Measurements from ENCODE around the gene PTPRM. TPM values are rescaled to one million over a fixed set of nuclear protein-coding genes. Genes with fewer than 3 reads are reported as not detected.

The PTPRM gene
- total and polyA plus RNA-seq, 9 donors = 61.7 to 91.5 (median 66.4) TPM

GRCh38 chr18:8403713-8404112 is 836.6 kb downstream of the PTPRM start:
- H3K36me3 ChIP-seq (ENCODE audit: control insufficient read depth, insufficient read depth, low read length) = peaks cover 24% of the 10 kb centered on the region
- no peak overlapping the region for H3K4me3 ChIP-seq (ENCODE audit: low read length)
- H3K9me3 ChIP-seq (replicated peaks; ENCODE audit: control insufficient read depth, low read depth, low read length) = peaks cover 3% of the 10 kb centered on the region
- no peaks in the 10 kb centered on the region for H3K4me1 ChIP-seq (ENCODE audit: control insufficient read depth, insufficient read depth, low read length)
- no peaks in the 10 kb centered on the region for H3K27me3 ChIP-seq (ENCODE audit: control insufficient read depth, insufficient read depth, low read length)
- WGBS (ENCODE audit: insufficient coverage) = no CpG with 5 or more reads among the region's 2 CpGs
- no peak overlapping the region for H3K27ac ChIP-seq (ENCODE audit: low read length)
- no peak for DNase-seq

- Histone ChIP-seq H3K36me3 (ENCODE audit: control insufficient read depth, insufficient read depth, low read length) (peaks cover 21% of the 10 kb centered on the region), H3K27me3 (ENCODE audit: control insufficient read depth, insufficient read depth, low read length) (no peaks in the 10 kb centered on the region), H3K9me3 (replicated peaks; ENCODE audit: control insufficient read depth, low read depth, low read length) (peaks cover 7% of the 10 kb centered on the region), H3K4me1 (ENCODE audit: control insufficient read depth, insufficient read depth, low read length) (no peaks in the 10 kb centered on the region), H3K27ac (ENCODE audit: low read length) (no peak overlapping the region), H3K4me3 (ENCODE audit: low read length) (no peak overlapping the region)
- no CpG with 5 or more reads among the region's 10 CpGs for WGBS (ENCODE audit: insufficient coverage)
- no peak for DNase-seq
Measured at GRCh38 chr18:8406186-8406867, 839.2 kb downstream of the PTPRM start.

- no peak for DNase-seq
- Histone ChIP-seq H3K4me1 (ENCODE audit: control insufficient read depth, insufficient read depth, low read length) (no peaks in the 10 kb centered on the region), H3K4me3 (ENCODE audit: low read length) (no peak overlapping the region), H3K27me3 (ENCODE audit: control insufficient read depth, insufficient read depth, low read length) (no peaks in the 10 kb centered on the region), H3K27ac (ENCODE audit: low read length) (no peak overlapping the region), H3K9me3 (replicated peaks; ENCODE audit: control insufficient read depth, low read depth, low read length) (peaks cover 10% of the 10 kb centered on the region), H3K36me3 (ENCODE audit: control insufficient read depth, insufficient read depth, low read length) (peaks cover 20% of the 10 kb centered on the region)
- WGBS (ENCODE audit: insufficient coverage) = 91% methylated on average over 13 of the region's 15 CpGs
Measured at GRCh38 chr18:8406868-8407250, 839.7 kb downstream of the PTPRM start.

GRCh38 chr18:8409151-8409550 is 842.0 kb downstream of the PTPRM start:
- peaks cover 11% of the 10 kb centered on the region for H3K9me3 ChIP-seq (replicated peaks; ENCODE audit: control insufficient read depth, low read depth, low read length)
- no peak for DNase-seq
- no peak overlapping the region for H3K4me3 ChIP-seq (ENCODE audit: low read length)
- H3K4me1 ChIP-seq (ENCODE audit: control insufficient read depth, insufficient read depth, low read length) = no peaks in the 10 kb centered on the region
- no peak overlapping the region for H3K27ac ChIP-seq (ENCODE audit: low read length)
- no peaks in the 10 kb centered on the region for H3K27me3 ChIP-seq (ENCODE audit: control insufficient read depth, insufficient read depth, low read length)
- peaks cover 14% of the 10 kb centered on the region for H3K36me3 ChIP-seq (ENCODE audit: control insufficient read depth, insufficient read depth, low read length)
- WGBS (ENCODE audit: insufficient coverage) = 100% methylated on average over 3 of the region's 3 CpGs

GRCh38 chr18:8411492-8411891 is 844.4 kb downstream of the PTPRM start:
- Histone ChIP-seq H3K36me3 (ENCODE audit: control insufficient read depth, insufficient read depth, low read length) (peaks cover 10% of the 10 kb centered on the region), H3K4me1 (ENCODE audit: control insufficient read depth, insufficient read depth, low read length) (no peaks in the 10 kb centered on the region), H3K4me3 (ENCODE audit: low read length) (no peak overlapping the region), H3K9me3 (replicated peaks; ENCODE audit: control insufficient read depth, low read depth, low read length) (peaks cover 11% of the 10 kb centered on the region), H3K27ac (ENCODE audit: low read length) (no peak overlapping the region), H3K27me3 (ENCODE audit: control insufficient read depth, insufficient read depth, low read length) (no peaks in the 10 kb centered on the region)
- no peak for DNase-seq

DNA sequence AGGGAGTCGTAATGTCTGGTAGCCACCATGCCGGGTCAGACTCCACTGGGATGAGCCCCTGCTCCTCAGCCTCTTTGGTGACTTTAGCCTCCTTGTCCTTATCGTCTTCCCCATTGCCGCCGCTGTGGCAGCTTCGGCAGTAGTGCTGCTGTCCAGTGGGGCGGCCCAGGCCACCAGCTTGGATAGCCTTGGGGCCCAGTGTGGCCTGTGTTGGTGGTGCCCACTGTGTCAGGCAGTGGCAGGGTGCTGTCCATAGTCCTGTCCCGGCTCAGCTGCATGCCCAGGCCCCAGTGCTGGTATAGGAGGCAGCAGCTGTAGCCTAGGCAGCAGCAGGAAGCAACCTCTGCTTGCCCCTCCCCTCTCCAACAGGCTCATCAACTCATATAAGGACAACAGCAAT is 845.0 kb downstream of the PTPRM start:
- H3K36me3 ChIP-seq (ENCODE audit: control insufficient read depth, insufficient read depth, low read length) = peaks cover 10% of the 10 kb centered on the region
- H3K4me1 ChIP-seq (ENCODE audit: control insufficient read depth, insufficient read depth, low read length) = no peaks in the 10 kb centered on the region
- no peak for DNase-seq
- 94% methylated on average over 7 of the region's 8 CpGs for WGBS (ENCODE audit: insufficient coverage)
- H3K27me3 ChIP-seq (ENCODE audit: control insufficient read depth, insufficient read depth, low read length) = no peaks in the 10 kb centered on the region
- no peak overlapping the region for H3K27ac ChIP-seq (ENCODE audit: low read length)
- H3K4me3 ChIP-seq (ENCODE audit: low read length) = no peak overlapping the region
- H3K9me3 ChIP-seq (replicated peaks; ENCODE audit: control insufficient read depth, low read depth, low read length) = peaks cover 11% of the 10 kb centered on the region

- 71% methylated on average over 1 of the region's 2 CpGs for WGBS (ENCODE audit: insufficient coverage)
- Histone ChIP-seq H3K4me1 (ENCODE audit: control insufficient read depth, insufficient read depth, low read length) (no peaks in the 10 kb centered on the region), H3K36me3 (ENCODE audit: control insufficient read depth, insufficient read depth, low read length) (peaks cover 2% of the 10 kb centered on the region), H3K4me3 (ENCODE audit: low read length) (no peak overlapping the region), H3K9me3 (replicated peaks; ENCODE audit: control insufficient read depth, low read depth, low read length) (peaks cover 11% of the 10 kb centered on the region), H3K27me3 (ENCODE audit: control insufficient read depth, insufficient read depth, low read length) (no peaks in the 10 kb centered on the region), H3K27ac (ENCODE audit: low read length) (no peak overlapping the region)
- DNase-seq = no peak
Measured at GRCh38 chr18:8413189-8413588, 846.1 kb downstream of the PTPRM start.

GRCh38 chr18:8413751-8414150 is 846.6 kb downstream of the PTPRM start:
- Histone ChIP-seq H3K4me3 (ENCODE audit: low read length) (no peak overlapping the region), H3K27me3 (ENCODE audit: control insufficient read depth, insufficient read depth, low read length) (no peaks in the 10 kb centered on the region), H3K27ac (ENCODE audit: low read length) (no peak overlapping the region), H3K36me3 (ENCODE audit: control insufficient read depth, insufficient read depth, low read length) (no peaks in the 10 kb centered on the region), H3K9me3 (replicated peaks; ENCODE audit: control insufficient read depth, low read depth, low read length) (peaks cover 11% of the 10 kb centered on the region), H3K4me1 (ENCODE audit: control insufficient read depth, insufficient read depth, low read length) (no peaks in the 10 kb centered on the region)
- no peak for DNase-seq
- WGBS (ENCODE audit: insufficient coverage) = 86% methylated on average over 1 of the region's 6 CpGs

- WGBS (ENCODE audit: insufficient coverage) = 66% methylated on average over 11 of the region's 15 CpGs
- Histone ChIP-seq H3K27ac (ENCODE audit: low read length) (no peak overlapping the region), H3K9me3 (replicated peaks; ENCODE audit: control insufficient read depth, low read depth, low read length) (peaks cover 7% of the 10 kb centered on the region), H3K4me1 (ENCODE audit: control insufficient read depth, insufficient read depth, low read length) (no peaks in the 10 kb centered on the region), H3K4me3 (ENCODE audit: low read length) (no peak overlapping the region), H3K36me3 (ENCODE audit: control insufficient read depth, insufficient read depth, low read length) (no peaks in the 10 kb centered on the region), H3K27me3 (ENCODE audit: control insufficient read depth, insufficient read depth, low read length) (no peaks in the 10 kb centered on the region)
- DNase-seq = no peak
Measured at GRCh38 chr18:8416212-8417019, 849.3 kb downstream of the PTPRM start.

DNA sequence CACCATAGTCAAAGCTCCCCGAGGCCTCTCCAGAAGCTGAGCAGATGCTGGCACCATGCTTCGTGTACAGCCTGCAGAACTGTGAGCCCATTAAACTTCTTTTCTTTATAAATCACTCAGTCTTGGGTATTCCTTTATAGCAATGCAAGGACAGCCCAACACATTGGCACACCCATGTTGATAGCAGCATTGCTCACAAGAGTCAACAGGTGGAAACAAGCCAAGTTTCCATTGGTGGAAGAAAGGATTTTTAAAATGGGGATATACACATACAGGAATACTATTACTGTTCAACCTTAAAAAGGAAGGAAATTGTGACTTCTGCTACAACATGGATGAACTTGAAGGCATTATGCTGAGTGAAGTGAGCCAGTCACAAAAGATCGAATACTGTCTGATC is 855.3 kb downstream of the PTPRM start:
- DNase-seq = no peak
- Histone ChIP-seq H3K36me3 (ENCODE audit: control insufficient read depth, insufficient read depth, low read length) (no peaks in the 10 kb centered on the region), H3K27me3 (ENCODE audit: control insufficient read depth, insufficient read depth, low read length) (no peaks in the 10 kb centered on the region), H3K4me1 (ENCODE audit: control insufficient read depth, insufficient read depth, low read length) (no peaks in the 10 kb centered on the region), H3K4me3 (ENCODE audit: low read length) (no peak overlapping the region), H3K27ac (ENCODE audit: low read length) (no peak overlapping the region), H3K9me3 (replicated peaks; ENCODE audit: control insufficient read depth, low read depth, low read length) (no peaks in the 10 kb centered on the region)
- 86% methylated on average over 3 of the region's 3 CpGs for WGBS (ENCODE audit: insufficient coverage)

All from muscle of leg (tissue), 11 donors.